Measurements from ENCODE around the gene UGT1A5. TPM values are rescaled to one million over a fixed set of nuclear protein-coding genes. Genes with fewer than 3 reads are reported as not detected.

UGT1A5 gene
- total RNA-seq, 2 experiments from 2014 or later = not detected

GRCh38 chr2:233713262-233713615 is 532 bp downstream of the UGT1A5 start:
- no peaks in the 10 kb centered on the region for H3K36me3 ChIP-seq (ENCODE audit: insufficient read depth, low read length)
- no peak for DNase-seq (ENCODE audit: low spot score)
- H3K4me1 ChIP-seq (ENCODE audit: insufficient read depth, low read length, poor library complexity, severe bottlenecking) = no peaks in the 10 kb centered on the region
- H3K79me2 ChIP-seq (ENCODE audit: insufficient read depth, low read depth, low read length) = no peaks in the 10 kb centered on the region
- no peak overlapping the region for H3K4me3 ChIP-seq (ENCODE audit: low read depth, low read length, poor library complexity, severe bottlenecking)
- POLR2A ChIA-PET = no interaction called here
- no peak overlapping the region for H2AFZ ChIP-seq (ENCODE audit: low read length)
- intact Hi-C loops (cut with micrococcal nuclease; ENCODE audit: unreplicated experiment) = loop anchor here (5.0 kb wide), 1 partner anchor 119 kb away; no protein-coding TSS in a partner anchor
- CTCF ChIA-PET (ENCODE audit: unreplicated experiment) = no interaction called here
- no peak for TF ChIP-seq EZH2phosphoT487 (IDR thresholded peaks at IDR 0.05; ENCODE audit: borderline replicate concordance, low read depth, low read length)
- TF ChIP-seq CTCF (conservative IDR thresholded peaks at IDR 0.05; ENCODE audit: low read length) = no peak
- no peaks in the 10 kb centered on the region for H3K9me2 ChIP-seq (ENCODE audit: insufficient read depth, low read length)
- BruUV-seq (replicated peaks) = no TSS peak
- no peak overlapping the region for H3K4me2 ChIP-seq (ENCODE audit: low read length)
- no peaks in the 10 kb centered on the region for H4K20me1 ChIP-seq (ENCODE audit: insufficient read depth, low read length)
- H3K27ac ChIP-seq (ENCODE audit: low read depth, low read length, poor library complexity, severe bottlenecking) = no peak overlapping the region
- H3K9me3 ChIP-seq (ENCODE audit: low read length) = no peaks in the 10 kb centered on the region

DNA sequence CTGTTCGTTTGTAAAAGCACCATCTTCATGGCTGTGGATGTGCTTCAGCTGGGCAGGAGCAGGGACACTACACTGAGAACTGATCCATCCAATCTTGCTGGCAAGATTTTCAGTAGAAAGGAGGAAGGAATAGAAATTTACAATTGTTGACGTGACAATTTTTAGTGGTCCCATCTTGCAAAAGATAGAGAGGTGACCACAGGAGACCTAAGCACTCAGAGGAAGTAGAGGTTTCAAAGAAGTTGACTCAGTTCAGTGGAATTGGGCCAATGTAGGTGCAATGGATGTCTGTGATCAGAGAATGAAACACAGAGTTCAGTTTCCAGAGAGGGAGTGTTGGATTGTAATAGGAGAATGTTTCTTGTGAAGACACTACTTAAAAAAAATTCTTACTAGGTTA is 1.4 kb downstream of the UGT1A5 start:
- Histone ChIP-seq H3K4me3 (ENCODE audit: low read depth, low read length, poor library complexity, severe bottlenecking) (no peak overlapping the region), H3K27ac (ENCODE audit: low read depth, low read length, poor library complexity, severe bottlenecking) (no peak overlapping the region), H2AFZ (ENCODE audit: low read length) (no peak overlapping the region), H3K79me2 (ENCODE audit: insufficient read depth, low read depth, low read length) (no peaks in the 10 kb centered on the region), H3K4me1 (ENCODE audit: insufficient read depth, low read length, poor library complexity, severe bottlenecking) (no peaks in the 10 kb centered on the region), H3K9me2 (ENCODE audit: insufficient read depth, low read length) (no peaks in the 10 kb centered on the region), H3K4me2 (ENCODE audit: low read length) (no peak overlapping the region), H4K20me1 (ENCODE audit: insufficient read depth, low read length) (no peaks in the 10 kb centered on the region), H3K9me3 (ENCODE audit: low read length) (no peaks in the 10 kb centered on the region), H3K36me3 (ENCODE audit: insufficient read depth, low read length) (no peaks in the 10 kb centered on the region)
- ChIA-PET POLR2A (no interaction called here), CTCF (ENCODE audit: unreplicated experiment) (no interaction called here)
- no TSS peak for BruUV-seq (replicated peaks)
- DNase-seq (ENCODE audit: low spot score) = no peak
- intact Hi-C loops (cut with micrococcal nuclease; ENCODE audit: unreplicated experiment) = loop anchor here (5.0 kb wide), 1 partner anchor 118 kb away; no protein-coding TSS in a partner anchor
- TF ChIP-seq CTCF (conservative IDR thresholded peaks at IDR 0.05; ENCODE audit: low read length) = no peak
- TF ChIP-seq EZH2phosphoT487 (IDR thresholded peaks at IDR 0.05; ENCODE audit: borderline replicate concordance, low read depth, low read length) = no peak

DNA sequence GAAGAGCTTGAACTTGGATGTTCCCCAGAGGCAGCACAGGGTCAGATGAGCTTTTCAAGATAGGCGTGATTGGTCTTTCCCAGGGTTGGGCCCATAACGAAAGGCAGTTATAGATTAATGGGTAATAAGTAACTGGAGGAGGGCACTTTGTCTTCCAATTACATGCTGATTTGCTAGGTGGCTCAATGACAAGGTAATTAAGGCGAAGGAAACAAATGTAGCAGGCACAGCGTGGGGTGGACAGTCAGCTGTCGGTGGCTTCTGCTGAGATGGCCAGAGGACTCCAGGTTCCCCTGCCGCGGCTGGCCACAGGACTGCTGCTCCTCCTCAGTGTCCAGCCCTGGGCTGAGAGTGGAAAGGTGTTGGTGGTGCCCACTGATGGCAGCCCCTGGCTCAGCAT is 5.8 kb downstream of the UGT1A5 start, which contains the start of gene UGT1A4:
TSS of gene UGT1A4 (plus strand) at position 185 of the 400 bp plus-strand sequence. CDS start at position 270, 85 bp downstream.
- intact Hi-C loops (cut with micrococcal nuclease; ENCODE audit: unreplicated experiment) = no loop called here
- Histone ChIP-seq H3K36me3 (ENCODE audit: insufficient read depth, low read length) (no peaks in the 10 kb centered on the region), H2AFZ (ENCODE audit: low read length) (no peak within 1 kb of the TSS), H4K20me1 (ENCODE audit: insufficient read depth, low read length) (no peaks in the 10 kb centered on the region), H3K4me3 (ENCODE audit: low read depth, low read length, poor library complexity, severe bottlenecking) (no peak within 1 kb of the TSS), H3K4me2 (ENCODE audit: low read length) (no peak within 1 kb of the TSS), H3K9me2 (ENCODE audit: insufficient read depth, low read length) (no peaks in the 10 kb centered on the region), H3K27ac (ENCODE audit: low read depth, low read length, poor library complexity, severe bottlenecking) (no peak within 1 kb of the TSS), H3K79me2 (ENCODE audit: insufficient read depth, low read depth, low read length) (no peaks in the 10 kb centered on the region), H3K4me1 (ENCODE audit: insufficient read depth, low read length, poor library complexity, severe bottlenecking) (no peaks in the 10 kb centered on the region), H3K9me3 (ENCODE audit: low read length) (no peaks in the 10 kb centered on the region)
- no peak for TF ChIP-seq EZH2phosphoT487 (IDR thresholded peaks at IDR 0.05; ENCODE audit: borderline replicate concordance, low read depth, low read length)
- TF ChIP-seq CTCF (conservative IDR thresholded peaks at IDR 0.05; ENCODE audit: low read length) = no peak
- POLR2A ChIA-PET = interaction anchor here (0.6 kb wide), 1 partner anchor 455 kb away, joined by 3 read pairs; no protein-coding TSS in a partner anchor
- CTCF ChIA-PET (ENCODE audit: unreplicated experiment) = interaction anchor here (1.0 kb wide), 1 partner anchor 212 kb away, joined by 3 read pairs; no protein-coding TSS in a partner anchor
- no peak for DNase-seq (ENCODE audit: low spot score)
- no TSS peak for BruUV-seq (replicated peaks)

Data from OCI-LY7 (cell line).